Esophagus (tissue), 2 donors: Measurements from ENCODE around the gene PAXX. TPM values are rescaled to one million over a fixed set of nuclear protein-coding genes. Genes with fewer than 3 reads are reported as not detected.

ENCODE experiments used
- H3K27ac ChIP-seq, 2 donors: one replicate each; pipeline ENCODE4 v1.5.1; 2013; ENCODE audit warnings: low read depth in 2 of 2, mild to moderate bottlenecking in 2 of 2, inconsistent platforms in 1 of 2, low read length in 1 of 2, moderate library complexity in 1 of 2
- H3K27me3 ChIP-seq, 2 donors: one replicate each; pipeline ENCODE4 v1.6.1; 2013; ENCODE audit warnings: low read length in 2 of 2, control low read depth in 1 of 2, mild to moderate bottlenecking in 1 of 2; ENCODE audit not compliant: insufficient read depth in 2 of 2, control insufficient read depth in 1 of 2
- H3K36me3 ChIP-seq, 2 donors: one replicate each; pipeline ENCODE4 v1.6.1; 2013; ENCODE audit warnings: low read length in 1 of 2; ENCODE audit not compliant: control insufficient read depth in 2 of 2, insufficient read depth in 2 of 2
- H3K4me1 ChIP-seq, 2 donors: one replicate each; pipeline ENCODE4 v1.6.1; 2013; ENCODE audit warnings: low read length in 1 of 2; ENCODE audit not compliant: control insufficient read depth in 2 of 2, insufficient read depth in 2 of 2
- H3K4me3 ChIP-seq, 2 donors: one replicate each; pipeline ENCODE4 v1.5.1; 2013; ENCODE audit warnings: low read length in 2 of 2, mild to moderate bottlenecking in 2 of 2, low read depth in 1 of 2, moderate library complexity in 1 of 2
- H3K9me3 ChIP-seq, 2 donors: one replicate each; pipeline ENCODE4 v1.6.1; 2013; ENCODE audit warnings: mild to moderate bottlenecking in 2 of 2, low read depth in 1 of 2, low read length in 1 of 2, moderate library complexity in 1 of 2; ENCODE audit not compliant: control insufficient read depth in 2 of 2, insufficient read depth in 1 of 2
- whole genome bisulfite sequencing, 2 donors: extraction: QIAGEN DNeasy Blood & Tissue Kit; methylation state at CpG; one replicate each; pipeline ENCODE4 v1.1.7; 2013; 5-methylcytosine and 5-hydroxymethylcytosine counted together
- polyA plus RNA-seq, 2 donors: library from polyadenylated mRNA; stranded (reverse); fragments of 200-250 nt; gene quantifications; one replicate each; pipeline ENCODE4 v1.2.3, GENCODE V29; 2013
- donor health status: healthy with polysubstance abuse.
- donor health status: Bipolar disorder and iron deficiency.

Gene PAXX
- polyA plus RNA-seq, 2 donors, result 49.7 to 119 TPM

DNA sequence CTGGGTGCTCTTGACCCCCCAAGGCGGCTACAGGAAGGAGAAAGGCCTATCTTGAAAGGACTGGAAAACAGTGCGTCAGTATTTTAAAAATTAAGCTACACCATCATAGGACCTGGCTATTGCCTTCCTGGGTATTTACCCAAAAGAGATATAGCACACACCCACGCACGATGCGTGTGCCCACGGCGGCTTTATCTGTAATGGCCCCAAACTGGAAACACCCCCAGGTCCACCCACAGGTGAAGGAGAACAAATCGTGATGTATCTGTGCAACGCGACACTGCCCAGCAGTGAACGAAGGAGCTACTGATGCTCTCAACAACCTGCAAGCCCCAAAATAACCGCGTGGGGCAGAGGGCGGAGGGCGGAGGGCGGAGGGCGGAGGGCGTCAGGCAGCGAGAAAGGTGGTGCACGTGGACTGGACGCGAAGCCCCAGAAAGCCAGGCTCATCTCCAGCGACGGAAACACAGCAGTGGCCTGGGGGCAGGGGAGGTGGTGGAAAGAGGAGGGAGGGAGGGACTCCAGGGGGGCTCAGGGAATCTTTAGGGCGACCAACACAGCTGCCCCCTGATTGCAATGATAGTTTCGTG is 27.3 kb upstream of the PAXX start:
- Histone ChIP-seq H3K4me3 (no peak overlapping the region), H3K9me3 (no peaks in the 10 kb centered on the region), H3K27me3 (no peaks in the 10 kb centered on the region), H3K36me3 (no peaks in the 10 kb centered on the region), H3K27ac (no peak overlapping the region), H3K4me1 (peaks cover 6 to 17% of the 10 kb centered on the region in 2 donors)
- WGBS, 2 donors, result 79 to 87% methylated on average over 26 of the region's 26 CpGs

DNA sequence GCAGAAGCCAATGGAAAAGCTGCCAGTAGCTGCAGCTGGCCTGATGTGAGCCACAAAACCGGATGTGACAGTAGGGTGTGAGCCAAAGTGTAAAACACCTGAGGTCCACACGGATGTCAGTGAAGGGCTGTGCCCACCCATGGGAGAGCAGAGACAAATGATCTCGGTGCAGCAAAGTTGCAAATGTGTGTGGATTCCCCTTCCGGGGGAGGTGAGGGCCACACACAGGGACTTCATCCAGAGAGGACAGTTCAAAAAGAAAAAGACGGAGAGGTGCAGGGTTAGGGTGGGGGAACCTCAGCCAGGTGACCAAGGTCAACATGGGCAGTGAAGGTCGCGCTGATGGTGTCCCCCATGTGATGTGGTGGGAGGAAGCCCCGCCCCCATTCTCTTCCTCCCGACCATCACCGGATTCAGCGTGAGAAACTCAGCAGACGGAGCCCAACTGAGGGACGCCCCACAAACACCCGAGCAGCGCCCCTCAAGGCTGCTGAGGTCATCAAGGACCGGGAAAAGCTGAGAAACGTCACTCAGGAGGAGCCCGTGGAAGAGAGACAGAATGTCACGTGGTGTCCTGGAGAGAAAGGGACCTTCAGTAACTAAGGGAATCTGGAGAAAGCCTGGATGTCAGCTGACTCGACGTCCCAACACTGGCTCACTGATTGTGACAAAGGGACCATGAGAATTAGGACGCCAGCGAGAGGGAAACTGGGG is 26.3 kb upstream of the PAXX start:
- no peak overlapping the region for H3K4me3 ChIP-seq
- WGBS, 2 donors, result 21 to 26% methylated on average over 23 of the region's 23 CpGs
- no peaks in the 10 kb centered on the region for H3K27me3 ChIP-seq
- H3K4me1 ChIP-seq, result peaks cover 5 to 16% of the 10 kb centered on the region in 2 donors
- H3K36me3 ChIP-seq, result no peaks in the 10 kb centered on the region
- no peak overlapping the region for H3K27ac ChIP-seq
- H3K9me3 ChIP-seq, result no peaks in the 10 kb centered on the region

DNA sequence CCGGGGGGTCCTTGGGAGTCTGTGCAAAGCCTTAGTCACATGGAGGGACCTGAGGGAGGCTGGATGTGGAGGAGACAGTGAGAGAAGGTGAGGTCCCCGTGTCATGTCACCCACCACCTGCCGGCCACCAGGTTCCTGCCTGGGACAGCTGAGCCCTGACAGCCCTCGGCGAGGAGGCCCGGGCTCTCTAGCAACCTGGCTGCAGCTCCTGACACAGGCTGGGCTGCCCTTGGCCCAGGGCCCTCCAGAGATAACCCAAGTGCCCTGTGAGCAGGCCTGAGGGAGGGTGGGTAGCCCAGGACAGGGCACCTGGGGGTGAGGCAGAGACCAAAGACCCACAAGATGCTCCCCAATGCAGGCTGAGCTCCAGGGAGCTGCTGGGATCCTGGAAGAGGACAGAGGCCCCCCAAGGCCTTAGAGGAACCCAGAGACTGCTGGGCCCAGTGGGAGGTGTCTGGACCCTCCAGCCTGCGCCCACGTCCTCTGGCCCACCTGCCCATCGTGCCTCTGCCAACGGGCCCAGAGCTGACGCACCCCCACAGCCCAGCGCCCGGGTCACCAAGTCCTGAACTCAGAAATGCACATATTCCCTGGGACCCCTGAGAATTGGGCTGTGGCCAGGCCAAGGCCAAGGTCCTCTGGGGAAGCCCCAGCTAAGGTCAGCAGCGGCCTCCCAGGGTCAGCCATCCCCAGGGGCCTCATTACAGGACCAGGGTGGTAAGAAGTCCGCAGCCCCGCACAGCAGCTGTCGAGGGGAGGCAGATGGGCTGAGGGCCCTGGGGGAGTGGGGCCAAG is 23.7 kb upstream of the PAXX start:
- H3K36me3 ChIP-seq, result no peaks in the 10 kb centered on the region
- H3K27ac ChIP-seq, result no peak overlapping the region

DNA sequence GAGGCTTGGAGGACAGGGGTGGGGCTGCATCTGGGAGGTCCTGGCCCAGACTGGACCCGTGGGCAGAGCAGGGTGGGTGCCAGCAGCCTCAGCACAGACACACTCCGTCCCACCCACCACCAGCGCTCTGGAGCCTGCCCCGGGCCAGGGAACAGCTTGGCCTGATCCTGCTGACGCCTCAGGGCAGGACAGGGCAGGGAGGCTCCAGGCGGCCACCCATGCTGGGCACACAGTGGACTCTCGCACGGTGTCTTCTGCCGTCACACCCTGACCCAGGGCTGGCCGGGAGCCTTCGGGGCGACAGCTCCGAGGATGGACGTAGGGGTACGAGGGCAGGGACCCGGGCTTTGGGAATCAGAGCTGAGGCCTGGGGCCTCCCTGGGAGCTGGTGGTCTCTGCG is 23.1 kb upstream of the PAXX start:
- WGBS, 2 donors, result 71 to 76% methylated on average over 17 of the region's 17 CpGs
- peaks cover 5% of the 10 kb centered on the region in 2 donors for H3K4me1 ChIP-seq

More for the DNA sequence above, 23.7 kb upstream of the PAXX start:
- H3K4me1 ChIP-seq, result peaks cover 4 to 8% of the 10 kb centered on the region in 2 donors
- no peaks in the 10 kb centered on the region for H3K27me3 ChIP-seq
- no peak overlapping the region for H3K4me3 ChIP-seq
- H3K9me3 ChIP-seq, result no peaks in the 10 kb centered on the region
- 81 to 82% methylated on average over 17 of the region's 17 CpGs for WGBS, 2 donors

DNA sequence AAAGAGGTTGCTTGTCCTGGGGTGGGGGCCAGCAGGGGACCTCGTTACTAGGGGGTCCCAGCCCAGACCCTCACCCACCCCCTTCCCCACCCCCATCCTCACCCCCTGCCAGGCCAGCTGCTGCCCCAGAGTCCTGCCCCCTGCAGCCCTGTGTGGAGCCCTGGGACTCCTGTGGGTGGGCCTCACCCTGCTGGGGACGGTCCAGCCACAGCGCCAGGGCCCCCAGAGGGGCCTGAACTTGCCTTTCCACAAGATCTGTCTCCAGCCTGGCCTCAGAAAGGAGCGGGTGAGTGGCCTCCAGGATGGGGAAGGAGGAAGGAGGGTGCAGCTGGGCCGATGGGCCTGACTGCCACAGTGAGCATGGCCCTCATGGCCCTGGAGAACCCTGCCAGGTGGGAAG is 22.4 kb upstream of the PAXX start:
- Histone ChIP-seq H3K36me3 (no peaks in the 10 kb centered on the region), H3K4me3 (no peak overlapping the region), H3K9me3 (no peaks in the 10 kb centered on the region), H3K27ac (no peak overlapping the region), H3K27me3 (no peaks in the 10 kb centered on the region), H3K4me1 (peaks cover 4 to 5% of the 10 kb centered on the region in 2 donors)
- WGBS, 2 donors, result 70 to 72% methylated on average over 5 of the region's 5 CpGs

More for the DNA sequence above, 23.1 kb upstream of the PAXX start:
- H3K9me3 ChIP-seq, result no peaks in the 10 kb centered on the region
- no peaks in the 10 kb centered on the region for H3K27me3 ChIP-seq
- H3K36me3 ChIP-seq, result no peaks in the 10 kb centered on the region
- H3K4me3 ChIP-seq, result no peak overlapping the region
- H3K27ac ChIP-seq, result no peak overlapping the region

DNA sequence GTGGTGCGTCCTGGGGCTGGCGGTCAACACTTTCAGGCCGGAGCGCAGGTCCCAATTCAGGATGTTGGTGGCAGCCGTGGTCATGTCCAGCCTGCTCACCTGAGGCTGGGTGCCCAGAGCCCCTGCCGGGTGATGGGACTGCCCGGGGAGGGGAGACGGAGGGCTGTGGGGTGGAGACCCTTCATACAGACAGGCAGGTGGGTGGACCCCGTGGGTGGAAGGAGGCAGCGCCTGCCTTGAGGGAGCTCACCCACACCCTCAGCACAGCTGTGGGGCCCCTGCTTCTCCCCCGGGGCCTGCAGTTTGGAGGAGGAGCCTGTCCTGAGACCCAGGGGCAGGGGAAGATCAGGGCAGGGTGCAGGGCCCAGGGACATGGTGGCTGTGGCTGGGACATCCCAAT is 21.9 kb upstream of the PAXX start:
- 84 to 86% methylated on average over 9 to 11 of the region's 11 CpGs for WGBS, 2 donors
- Histone ChIP-seq H3K4me3 (no peak overlapping the region), H3K27me3 (no peaks in the 10 kb centered on the region), H3K4me1 (peaks cover 7 to 9% of the 10 kb centered on the region in 2 donors), H3K36me3 (no peaks in the 10 kb centered on the region), H3K27ac (no peak overlapping the region), H3K9me3 (no peaks in the 10 kb centered on the region)

DNA sequence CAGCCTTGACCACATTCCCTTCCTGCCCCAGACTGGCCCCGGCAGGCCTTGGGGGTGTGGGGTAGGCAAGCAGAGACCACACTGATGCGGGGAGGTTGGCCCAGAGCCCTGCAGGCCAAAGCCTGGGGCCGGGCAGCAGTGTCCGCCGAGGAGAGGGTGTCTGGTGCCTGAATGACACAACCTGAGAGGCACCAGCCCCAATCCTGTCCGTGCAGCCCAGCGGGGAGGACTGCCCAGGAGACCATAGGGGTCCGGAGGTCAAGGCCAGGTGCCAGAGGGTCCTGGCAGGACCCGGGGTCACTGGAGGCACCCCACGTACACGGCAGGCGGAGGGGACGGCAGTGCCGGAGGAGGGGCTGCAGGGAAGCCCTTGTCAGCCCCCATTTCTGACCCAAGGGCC is 20.5 kb upstream of the PAXX start:
- peaks cover 7 to 12% of the 10 kb centered on the region in 2 donors for H3K4me1 ChIP-seq
- 78 to 82% methylated on average over 14 of the region's 14 CpGs for WGBS, 2 donors
- H3K27ac ChIP-seq, result no peak overlapping the region
- H3K36me3 ChIP-seq, result no peaks in the 10 kb centered on the region
- H3K4me3 ChIP-seq, result no peak overlapping the region
- H3K27me3 ChIP-seq, result no peaks in the 10 kb centered on the region
- no peaks in the 10 kb centered on the region for H3K9me3 ChIP-seq

DNA sequence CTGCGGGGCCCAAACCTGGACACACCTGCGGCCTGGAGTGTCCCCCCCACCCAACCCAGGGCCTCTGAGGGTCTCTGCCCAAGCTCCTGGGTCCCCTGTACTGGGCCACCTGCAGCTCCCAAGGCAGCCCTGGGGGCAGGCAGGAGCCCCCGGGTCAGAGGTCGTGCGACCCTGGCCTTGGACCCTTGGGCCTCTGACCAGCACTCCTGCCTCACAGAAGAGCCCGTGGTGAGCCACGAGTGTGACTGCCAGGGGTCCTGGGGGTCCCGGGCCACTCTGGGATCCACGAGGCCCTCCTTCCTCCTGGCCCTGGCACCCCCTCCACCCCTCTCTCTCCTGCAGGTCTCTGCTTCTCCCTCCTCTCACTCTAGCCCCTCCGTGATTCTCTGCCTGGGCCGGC is 19.9 kb upstream of the PAXX start:
- Histone ChIP-seq H3K27ac (no peak overlapping the region), H3K4me1 (peaks cover 7 to 12% of the 10 kb centered on the region in 2 donors), H3K36me3 (no peaks in the 10 kb centered on the region), H3K9me3 (no peaks in the 10 kb centered on the region), H3K4me3 (no peak overlapping the region), H3K27me3 (no peaks in the 10 kb centered on the region)
- 76 to 82% methylated on average over 9 to 11 of the region's 11 CpGs for WGBS, 2 donors

DNA sequence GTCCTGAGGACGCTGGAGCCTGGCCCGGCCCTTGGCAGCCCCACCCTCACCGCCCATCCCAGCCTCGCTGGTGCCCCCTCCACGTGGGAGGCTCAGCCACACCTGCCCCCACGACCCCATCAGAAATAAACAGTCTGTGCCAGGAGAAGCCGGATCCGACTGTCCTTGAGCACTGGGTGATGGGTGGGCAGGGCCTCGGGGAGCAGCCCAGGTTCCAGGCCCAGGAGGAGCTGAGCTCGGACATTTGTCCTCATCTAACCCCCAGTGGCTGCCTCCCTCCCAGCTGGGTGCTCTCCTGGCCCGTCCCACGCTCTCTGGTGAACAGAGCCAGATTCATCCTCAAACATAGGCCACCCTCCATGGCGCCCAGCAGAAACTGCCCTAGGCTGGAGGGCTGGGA is 19.5 kb upstream of the PAXX start:
- WGBS, 2 donors, result 53 to 57% methylated on average over 13 of the region's 13 CpGs
- Histone ChIP-seq H3K4me1 (peaks cover 7 to 12% of the 10 kb centered on the region in 2 donors), H3K9me3 (no peaks in the 10 kb centered on the region), H3K4me3 (no peak overlapping the region), H3K27me3 (no peaks in the 10 kb centered on the region), H3K36me3 (no peaks in the 10 kb centered on the region), H3K27ac (no peak overlapping the region)
